HCT116 (cell line): ENCODE measurements around the gene PHF21A. TPM values are rescaled to one million over a fixed set of nuclear protein-coding genes. Genes with fewer than 3 reads are reported as not detected.

Experiments
- ATAC-seq: fragments of 200-7000 bp; cut with Tn5 transposase; 2 replicates; pipeline ENCODE4 v1.9.1; 2020; ENCODE audit warnings: mild to moderate bottlenecking, moderate library complexity
- BruUV-seq: library from RNA; stranded (reverse); fragments of 400-500 nt; replicated peaks from 2 replicates; lab custom pipeline; 2021; lab: Mats Ljungman, UMichigan
- CTCF ChIA-PET: fragments of 300-600 bp; sonication (Branson Sonifier 250); formaldehyde crosslinking; loops from one replicate; lab custom pipeline; 2021; ENCODE audit warnings: antibody characterized with exemption; lab: Charles Lee
- POLR2A ChIA-PET: fragments of 300-600, 350-600 bp; sonication (Branson Sonifier 250); formaldehyde crosslinking; loops from one replicate; lab custom pipeline; 2021; ENCODE audit warnings: antibody characterized with exemption; lab: Charles Lee
- RAD21 ChIA-PET, 2 experiments: fragments of 300-600 bp; sonication (Branson Sonifier 250); formaldehyde crosslinking; loops; one replicate each; lab custom pipeline; 2023; ENCODE audit warnings: low total read pairs in 2 of 2; ENCODE audit not compliant: uncharacterized antibody in 2 of 2, unreplicated experiment in 2 of 2, low non-redundant PET in 1 of 2; lab: Charles Lee
- DNase-seq: peaks from one replicate; pipeline ENCODE4 v3.0.0-alpha.2; 2010; ENCODE audit warnings: low read depth, low spot score
- H2AFZ ChIP-seq: fragments of 200-600 bp; shearing (Covaris generic), sonication (generic); 2 replicates; pipeline ENCODE4 v1.6.1; 2017; ENCODE audit warnings: low read depth, mixed run types, mixed read lengths, antibody characterized with exemption, low read length; ENCODE audit not compliant: poor library complexity, severe bottlenecking
- H3K27ac ChIP-seq: 2 replicates; pipeline ENCODE4 v1.5.1; 2012; ENCODE audit warnings: low read depth, low read length
- H3K27me3 ChIP-seq: fragments of 200-600 bp; sonication (generic); 2 replicates; pipeline ENCODE4 v1.6.1; 2016; ENCODE audit warnings: mixed run types, low read length, mixed read lengths; ENCODE audit not compliant: insufficient read depth
- H3K36me3 ChIP-seq, 2 experiments: fragments of 200-500 bp in 1 of 2; fragments of 200-600 bp in 1 of 2; sonication (Bioruptor generic) in 1 of 2; sonication (generic) in 1 of 2; 2 replicates each; pipeline versions ENCODE4 v1.5.1 to v1.6.1; 2014 to 2016; ENCODE audit warnings: low read length in 2 of 2, inconsistent platforms in 1 of 2, mixed read lengths in 1 of 2, mixed run types in 1 of 2; ENCODE audit not compliant: insufficient read depth in 2 of 2, control insufficient read depth in 1 of 2
- H3K4me1 ChIP-seq, 2 experiments: fragments of 200-600 bp in 1 of 2; sonication (generic) in 1 of 2; 2 replicates each; pipeline versions ENCODE4 v1.5.1 to v1.6.1; 2012 to 2017; ENCODE audit warnings: low read length in 2 of 2, inconsistent platforms in 1 of 2, mild to moderate bottlenecking in 1 of 2, mixed read lengths in 1 of 2, mixed run types in 1 of 2, moderate library complexity in 1 of 2; ENCODE audit not compliant: insufficient read depth in 2 of 2, control insufficient read depth in 1 of 2
- H3K4me2 ChIP-seq: fragments of 200-600 bp; sonication (generic); 2 replicates; pipeline ENCODE4 v1.6.1; 2017; ENCODE audit warnings: mixed run types, low read length, mixed read lengths
- H3K4me3 ChIP-seq, 2 experiments: fragments of 200-600 bp in 1 of 2; sonication (generic) in 1 of 2; replicated peaks in 1 of 2; 2 replicates each; pipeline ENCODE4 v1.5.1; 2011 to 2016; ENCODE audit warnings: low read length in 2 of 2, control low read depth in 1 of 2, low read depth in 1 of 2, mild to moderate bottlenecking in 1 of 2, mixed read lengths in 1 of 2, mixed run types in 1 of 2
- H3K79me2 ChIP-seq: fragments of 200-600 bp; sonication (generic); 2 replicates; pipeline ENCODE4 v1.6.1; 2017; ENCODE audit warnings: mild to moderate bottlenecking, mixed run types, low read length, moderate library complexity, mixed read lengths; ENCODE audit not compliant: insufficient read depth
- H3K9ac ChIP-seq: fragments of 200-600 bp; sonication (generic); 2 replicates; pipeline ENCODE4 v1.6.1; 2016; ENCODE audit warnings: low read length, mixed read lengths
- H3K9me2 ChIP-seq: fragments of 200-600 bp; sonication (generic), shearing (Covaris generic); 2 replicates; pipeline ENCODE4 v1.6.1; 2017; ENCODE audit warnings: mixed run types, mild to moderate bottlenecking, moderate library complexity; ENCODE audit not compliant: insufficient read depth
- H3K9me3 ChIP-seq, 2 experiments: fragments of 200-500 bp in 1 of 2; fragments of 200-600 bp in 1 of 2; sonication (Bioruptor generic) in 1 of 2; sonication (generic) in 1 of 2; 2 replicates each; pipeline ENCODE4 v1.6.1; 2014 to 2017; ENCODE audit warnings: low read length in 2 of 2, mixed read lengths in 2 of 2, inconsistent platforms in 1 of 2, low read depth in 1 of 2, mild to moderate bottlenecking in 1 of 2, mixed run types in 1 of 2, moderate library complexity in 1 of 2; ENCODE audit not compliant: control insufficient read depth in 1 of 2, insufficient read depth in 1 of 2
- H4K20me1 ChIP-seq: fragments of 200-600 bp; sonication (generic), shearing (Covaris generic); 2 replicates; pipeline ENCODE4 v1.6.1; 2017; ENCODE audit warnings: mixed run types, mild to moderate bottlenecking, moderate library complexity; ENCODE audit not compliant: insufficient read depth
- ATF3 ChIP-seq: IDR thresholded peaks from 2 replicates; pipeline ENCODE4 v1.6.1; 2012
- CBX3 ChIP-seq: IDR thresholded peaks from 2 replicates; pipeline ENCODE4 v1.6.1; 2012; ENCODE audit warnings: low read depth
- CTCF ChIP-seq, 3 experiments: fragments of 200-600 bp in 1 of 3; sonication (generic) in 1 of 3; IDR thresholded peaks in 2 of 3; conservative IDR thresholded peaks in 1 of 3; 2 replicates each; pipeline ENCODE4 v1.5.1; 2012 to 2017; ENCODE audit warnings: low read depth in 2 of 3, low read length in 2 of 3, antibody characterized with exemption in 1 of 3, borderline replicate concordance in 1 of 3, control low read depth in 1 of 3, mild to moderate bottlenecking in 1 of 3, mixed read lengths in 1 of 3, mixed run types in 1 of 3, moderate library complexity in 1 of 3; ENCODE audit not compliant: insufficient read depth in 1 of 3
- EGR1 ChIP-seq: IDR thresholded peaks from 2 replicates; pipeline ENCODE4 v1.6.1; 2012; ENCODE audit warnings: low read depth
- EZH2 ChIP-seq: fragments of 200-600 bp; sonication (generic); IDR thresholded peaks from 2 replicates; pipeline ENCODE4 v1.6.1; 2017; ENCODE audit warnings: antibody characterized with exemption, mixed run types
- EZH2phosphoT487 ChIP-seq: fragments of 200-600 bp; IDR thresholded peaks from 2 replicates; pipeline ENCODE4 v1.6.1; 2018; ENCODE audit warnings: antibody characterized with exemption, borderline replicate concordance
- JUND ChIP-seq: IDR thresholded peaks from 2 replicates; pipeline ENCODE4 v1.6.1; 2012
- REST ChIP-seq: IDR thresholded peaks from 2 replicates; pipeline ENCODE4 v1.6.1; 2012; ENCODE audit warnings: low read depth
- SIN3A ChIP-seq: IDR thresholded peaks from 2 replicates; pipeline ENCODE4 v1.6.1; 2012; ENCODE audit warnings: low read depth
- intact Hi-C: fragments of 100-400 bp; cut with micrococcal nuclease; formaldehyde crosslinking; loops from 2 replicates; pipeline ENCODE4 v1.10.0; 2022
- total RNA-seq: library from RNA; stranded (reverse); gene quantifications from one replicate; pipeline ENCODE4 v1.2.1, GENCODE V29; 2021; ENCODE audit not compliant: unreplicated experiment

The PHF21A gene
- total RNA-seq, 1 experiment from 2014 or later: 27.0 TPM

GRCh38 chr11:45939836-45940235, 181.4 kb downstream of the PHF21A start:
- no peak for ATAC-seq
- intact Hi-C loops: no loop called here
- H3K4me1 ChIP-seq: no peaks in the 10 kb centered on the region
- no peaks in the 10 kb centered on the region for H3K79me2 ChIP-seq
- H3K9ac ChIP-seq: no peak overlapping the region
- H3K4me2 ChIP-seq: no peak overlapping the region
- H3K36me3 ChIP-seq: no peaks in the 10 kb centered on the region; a peak in 1 of 4 replicates
- H3K4me3 ChIP-seq: no peak overlapping the region
- DNase-seq: no peak
- ChIA-PET CTCF (interaction anchor here (1.0 kb wide), 1 partner anchor 25 kb away, joined by 3 read pairs; no protein-coding TSS in a partner anchor), RAD21 (no interaction called here), POLR2A (no interaction called here)
- H4K20me1 ChIP-seq: no peaks in the 10 kb centered on the region
- H3K27ac ChIP-seq: no peak overlapping the region
- no peaks in the 10 kb centered on the region for H3K27me3 ChIP-seq
- H2AFZ ChIP-seq: no peak overlapping the region
- no peaks in the 10 kb centered on the region for H3K9me2 ChIP-seq
- BruUV-seq: no TSS peak
- no peak for TF ChIP-seq EGR1
- TF ChIP-seq EZH2phosphoT487: no peak
- TF ChIP-seq ATF3: no peak
- TF ChIP-seq REST: no peak
- no peak for TF ChIP-seq SIN3A
- TF ChIP-seq CTCF (IDR thresholded peaks at IDR 0.05 in 2 of 3, conservative IDR thresholded peaks at IDR 0.05 in 1 of 3; ENCODE audit: borderline replicate concordance in 1 of 3, insufficient read depth in 1 of 3, low read depth in 2 of 3, low read length in 2 of 3): no peak
- no peak for TF ChIP-seq JUND
- TF ChIP-seq CBX3: no peak
- TF ChIP-seq EZH2: no peak
- no peaks in the 10 kb centered on the region for H3K9me3 ChIP-seq
